Glomerular endothelial cell (primary cell): ENCODE results near the gene GPR150. TPM values are rescaled to one million over a fixed set of nuclear protein-coding genes. Genes with fewer than 3 reads are reported as not detected.
"Not testable (repeated sequence)": the region's sequence is repeated elsewhere in the genome, so short reads cannot be mapped to it uniquely, and the experiment has no call there.

Experiments
- DNase-seq: peaks from one replicate; pipeline ENCODE4 v3.0.0-alpha.2; 2011; ENCODE audit warnings: low read depth, low spot score; ENCODE audit errors: extremely low read depth
- total RNA-seq: library from RNA; depleted of rRNA; stranded (reverse); fragments of >200 nt; gene quantifications from 2 replicates; pipeline ENCODE4 v1.2.3, GENCODE V29; 2015

Gene GPR150
- total RNA-seq, 1 donor from 2014 or later = 0.82 TPM

GRCh38 chr5:95621839-95622629, 2.1 kb downstream of the GPR150 start:
- no peak for DNase-seq

GRCh38 chr5:95623706-95624105, 3.8 kb downstream of the GPR150 start:
- DNase-seq = no peak

GRCh38 chr5:95624368-95624767, 4.5 kb downstream of the GPR150 start:
- no peak for DNase-seq

- no peak for DNase-seq
These were observed 6.8 kb downstream of the GPR150 start for GRCh38 chr5:95626701-95627100.

- no peak for DNase-seq
These were observed 8.3 kb downstream of the GPR150 start for GRCh38 chr5:95627971-95628810.

GRCh38 chr5:95628933-95629332, 9.0 kb downstream of the GPR150 start:
- DNase-seq = no peak

GRCh38 chr5:95630394-95630917, 10.6 kb downstream of the GPR150 start:
- no peak for DNase-seq

GRCh38 chr5:95631255-95631958, 11.5 kb downstream of the GPR150 start:
- no peak for DNase-seq

GRCh38 chr5:95631991-95632675, 12.2 kb downstream of the GPR150 start:
- no peak for DNase-seq

GRCh38 chr5:95632942-95633341, 13.1 kb downstream of the GPR150 start:
- DNase-seq = not testable (repeated sequence)

- no peak for DNase-seq
These were observed 13.8 kb downstream of the GPR150 start for GRCh38 chr5:95633671-95634070.

- DNase-seq = no peak
These were observed 14.2 kb downstream of the GPR150 start for GRCh38 chr5:95634081-95634480.

- no peak for DNase-seq
These were observed 18.7 kb downstream of the GPR150 start for GRCh38 chr5:95638632-95639031.

- no peak for DNase-seq
These were observed 21.9 kb downstream of the GPR150 start for GRCh38 chr5:95641741-95642220.

GRCh38 chr5:95643152-95643551, 23.3 kb downstream of the GPR150 start:
- DNase-seq = no peak

- no peak for DNase-seq
These were observed 24.6 kb downstream of the GPR150 start for GRCh38 chr5:95644351-95645042.

GRCh38 chr5:95646226-95646568, 26.3 kb downstream of the GPR150 start:
- DNase-seq = not testable (repeated sequence)

GRCh38 chr5:95646569-95647431, 26.9 kb downstream of the GPR150 start, which contains the start of gene RFESD:
TSS of gene RFESD (plus strand) at chr5:95646777. CDS start at chr5:95652272, 5,495 bp downstream.
- no peak for DNase-seq
